HCT116 (cell line): ENCODE results near the gene ANO2. TPM values are rescaled to one million over a fixed set of nuclear protein-coding genes. Genes with fewer than 3 reads are reported as not detected.

ENCODE experiments used
- ATAC-seq: fragments of 200-7000 bp; cut with Tn5 transposase; 2 replicates; pipeline ENCODE4 v1.9.1; 2020; ENCODE audit warnings: mild to moderate bottlenecking, moderate library complexity
- BruUV-seq: library from RNA; stranded (reverse); fragments of 400-500 nt; replicated peaks from 2 replicates; lab custom pipeline; 2021; lab: Mats Ljungman, UMichigan
- CTCF ChIA-PET: fragments of 300-600 bp; sonication (Branson Sonifier 250); formaldehyde crosslinking; loops from one replicate; lab custom pipeline; 2021; ENCODE audit warnings: antibody characterized with exemption; lab: Charles Lee
- POLR2A ChIA-PET: fragments of 300-600, 350-600 bp; sonication (Branson Sonifier 250); formaldehyde crosslinking; loops from one replicate; lab custom pipeline; 2021; ENCODE audit warnings: antibody characterized with exemption; lab: Charles Lee
- RAD21 ChIA-PET, 2 experiments: fragments of 300-600 bp; sonication (Branson Sonifier 250); formaldehyde crosslinking; loops; one replicate each; lab custom pipeline; 2023; ENCODE audit warnings: low total read pairs in 2 of 2; ENCODE audit not compliant: uncharacterized antibody in 2 of 2, unreplicated experiment in 2 of 2, low non-redundant PET in 1 of 2; lab: Charles Lee
- DNase-seq: peaks from one replicate; pipeline ENCODE4 v3.0.0-alpha.2; 2010; ENCODE audit warnings: low read depth, low spot score
- H2AFZ ChIP-seq: fragments of 200-600 bp; shearing (Covaris generic), sonication (generic); 2 replicates; pipeline ENCODE4 v1.6.1; 2017; ENCODE audit warnings: low read depth, mixed run types, mixed read lengths, antibody characterized with exemption, low read length; ENCODE audit not compliant: poor library complexity, severe bottlenecking
- H3K27ac ChIP-seq: 2 replicates; pipeline ENCODE4 v1.5.1; 2012; ENCODE audit warnings: low read depth, low read length
- H3K27me3 ChIP-seq: fragments of 200-600 bp; sonication (generic); 2 replicates; pipeline ENCODE4 v1.6.1; 2016; ENCODE audit warnings: mixed run types, low read length, mixed read lengths; ENCODE audit not compliant: insufficient read depth
- H3K36me3 ChIP-seq, 2 experiments: fragments of 200-500 bp in 1 of 2; fragments of 200-600 bp in 1 of 2; sonication (Bioruptor generic) in 1 of 2; sonication (generic) in 1 of 2; 2 replicates each; pipeline versions ENCODE4 v1.5.1 to v1.6.1; 2014 to 2016; ENCODE audit warnings: low read length in 2 of 2, inconsistent platforms in 1 of 2, mixed read lengths in 1 of 2, mixed run types in 1 of 2; ENCODE audit not compliant: insufficient read depth in 2 of 2, control insufficient read depth in 1 of 2
- H3K4me1 ChIP-seq, 2 experiments: fragments of 200-600 bp in 1 of 2; sonication (generic) in 1 of 2; 2 replicates each; pipeline versions ENCODE4 v1.5.1 to v1.6.1; 2012 to 2017; ENCODE audit warnings: low read length in 2 of 2, inconsistent platforms in 1 of 2, mild to moderate bottlenecking in 1 of 2, mixed read lengths in 1 of 2, mixed run types in 1 of 2, moderate library complexity in 1 of 2; ENCODE audit not compliant: insufficient read depth in 2 of 2, control insufficient read depth in 1 of 2
- H3K4me2 ChIP-seq: fragments of 200-600 bp; sonication (generic); 2 replicates; pipeline ENCODE4 v1.6.1; 2017; ENCODE audit warnings: mixed run types, low read length, mixed read lengths
- H3K4me3 ChIP-seq, 2 experiments: fragments of 200-600 bp in 1 of 2; sonication (generic) in 1 of 2; replicated peaks in 1 of 2; 2 replicates each; pipeline ENCODE4 v1.5.1; 2011 to 2016; ENCODE audit warnings: low read length in 2 of 2, control low read depth in 1 of 2, low read depth in 1 of 2, mild to moderate bottlenecking in 1 of 2, mixed read lengths in 1 of 2, mixed run types in 1 of 2
- H3K79me2 ChIP-seq: fragments of 200-600 bp; sonication (generic); 2 replicates; pipeline ENCODE4 v1.6.1; 2017; ENCODE audit warnings: mild to moderate bottlenecking, mixed run types, low read length, moderate library complexity, mixed read lengths; ENCODE audit not compliant: insufficient read depth
- H3K9ac ChIP-seq: fragments of 200-600 bp; sonication (generic); 2 replicates; pipeline ENCODE4 v1.6.1; 2016; ENCODE audit warnings: low read length, mixed read lengths
- H3K9me2 ChIP-seq: fragments of 200-600 bp; sonication (generic), shearing (Covaris generic); 2 replicates; pipeline ENCODE4 v1.6.1; 2017; ENCODE audit warnings: mixed run types, mild to moderate bottlenecking, moderate library complexity; ENCODE audit not compliant: insufficient read depth
- H3K9me3 ChIP-seq, 2 experiments: fragments of 200-500 bp in 1 of 2; fragments of 200-600 bp in 1 of 2; sonication (Bioruptor generic) in 1 of 2; sonication (generic) in 1 of 2; 2 replicates each; pipeline ENCODE4 v1.6.1; 2014 to 2017; ENCODE audit warnings: low read length in 2 of 2, mixed read lengths in 2 of 2, inconsistent platforms in 1 of 2, low read depth in 1 of 2, mild to moderate bottlenecking in 1 of 2, mixed run types in 1 of 2, moderate library complexity in 1 of 2; ENCODE audit not compliant: control insufficient read depth in 1 of 2, insufficient read depth in 1 of 2
- H4K20me1 ChIP-seq: fragments of 200-600 bp; sonication (generic), shearing (Covaris generic); 2 replicates; pipeline ENCODE4 v1.6.1; 2017; ENCODE audit warnings: mixed run types, mild to moderate bottlenecking, moderate library complexity; ENCODE audit not compliant: insufficient read depth
- CEBPB ChIP-seq: IDR thresholded peaks from 2 replicates; pipeline ENCODE4 v1.6.1; 2012; ENCODE audit warnings: low read depth
- CTCF ChIP-seq, 3 experiments: fragments of 200-600 bp in 1 of 3; sonication (generic) in 1 of 3; IDR thresholded peaks in 2 of 3; conservative IDR thresholded peaks in 1 of 3; 2 replicates each; pipeline ENCODE4 v1.5.1; 2012 to 2017; ENCODE audit warnings: low read depth in 2 of 3, low read length in 2 of 3, antibody characterized with exemption in 1 of 3, borderline replicate concordance in 1 of 3, control low read depth in 1 of 3, mild to moderate bottlenecking in 1 of 3, mixed read lengths in 1 of 3, mixed run types in 1 of 3, moderate library complexity in 1 of 3; ENCODE audit not compliant: insufficient read depth in 1 of 3
- ELF1 ChIP-seq: IDR thresholded peaks from 2 replicates; pipeline ENCODE4 v1.6.1; 2012; ENCODE audit warnings: low read depth, borderline replicate concordance
- EZH2phosphoT487 ChIP-seq: fragments of 200-600 bp; IDR thresholded peaks from 2 replicates; pipeline ENCODE4 v1.6.1; 2018; ENCODE audit warnings: antibody characterized with exemption, borderline replicate concordance
- FOSL1 ChIP-seq: IDR thresholded peaks from 2 replicates; pipeline ENCODE4 v1.6.1; 2012; ENCODE audit warnings: low read depth
- JUND ChIP-seq: IDR thresholded peaks from 2 replicates; pipeline ENCODE4 v1.6.1; 2012
- POLR2A ChIP-seq: IDR thresholded peaks from 2 replicates; pipeline ENCODE4 v1.7.0; 2011; ENCODE audit warnings: borderline replicate concordance; ENCODE audit not compliant: insufficient read depth, insufficient read length; ENCODE audit errors: extremely low read depth
- POLR2AphosphoS5 ChIP-seq: IDR thresholded peaks from 2 replicates; pipeline ENCODE4 v1.6.1; 2011; ENCODE audit warnings: mild to moderate bottlenecking, low read depth, low read length, moderate library complexity
- SIN3A ChIP-seq: IDR thresholded peaks from 2 replicates; pipeline ENCODE4 v1.6.1; 2012; ENCODE audit warnings: low read depth
- SP1 ChIP-seq: IDR thresholded peaks from 2 replicates; pipeline ENCODE4 v1.6.1; 2012; ENCODE audit warnings: low read depth
- ZFX ChIP-seq: fragments of 450-650 bp; IDR thresholded peaks from 2 replicates; pipeline ENCODE4 v1.6.1; 2017
- intact Hi-C: fragments of 100-400 bp; cut with micrococcal nuclease; formaldehyde crosslinking; loops from 2 replicates; pipeline ENCODE4 v1.10.0; 2022
- total RNA-seq: library from RNA; stranded (reverse); gene quantifications from one replicate; pipeline ENCODE4 v1.2.1, GENCODE V29; 2021; ENCODE audit not compliant: unreplicated experiment
- TF ChIP-seq, protein P1 (sequence below): IDR thresholded peaks from 2 replicates; pipeline ENCODE4 v1.6.1; 2012
- TF ChIP-seq, protein P2 (sequence below): IDR thresholded peaks from 2 replicates; pipeline ENCODE4 v1.6.1; 2012; ENCODE audit warnings: low read depth
- TF ChIP-seq, protein P3 (sequence below): IDR thresholded peaks from 2 replicates; pipeline ENCODE4 v1.6.1; 2012

Gene ANO2
- total RNA-seq, 1 experiment from 2014 or later: not detected

DNA sequence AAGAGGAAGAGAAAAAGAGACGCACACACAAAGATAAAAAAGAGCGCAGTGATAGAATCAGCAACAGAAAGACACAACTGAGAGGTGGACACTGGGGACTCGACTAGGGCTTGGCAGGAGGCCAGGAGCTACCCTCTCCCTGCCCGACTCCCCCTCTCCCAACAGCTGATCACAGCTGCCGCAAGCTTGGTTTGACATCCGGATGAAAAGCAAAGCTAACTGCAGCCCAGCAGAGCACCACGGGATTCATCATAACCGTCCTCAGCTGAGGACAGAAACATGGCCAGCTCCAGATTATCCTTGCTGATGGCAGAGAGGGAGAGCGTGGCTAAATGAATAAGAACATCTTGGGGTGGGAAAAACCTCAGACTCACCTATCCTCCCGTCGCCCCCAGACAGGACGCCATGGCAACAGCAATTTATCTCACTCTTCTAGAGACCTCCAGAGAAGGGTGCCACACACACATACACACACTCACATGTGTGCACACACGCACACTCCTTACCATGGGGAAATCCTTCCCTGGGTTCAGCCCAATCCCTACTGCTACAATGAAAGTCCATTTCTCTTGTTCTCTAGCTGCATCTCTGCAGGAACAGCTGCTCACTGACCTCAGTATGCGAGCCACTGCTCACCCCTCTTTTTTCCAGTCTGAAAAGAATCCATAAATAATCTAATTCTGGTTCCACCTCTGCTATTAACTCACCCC is 377.9 kb downstream of the ANO2 start:
- CTCF ChIA-PET: no interaction called here
- Histone ChIP-seq H3K4me3 (no peak overlapping the region), H3K79me2 (no peaks in the 10 kb centered on the region), H3K4me2 (no peak overlapping the region), H3K9me3 (no peaks in the 10 kb centered on the region), H3K4me1 (no peaks in the 10 kb centered on the region), H3K27ac (no peak overlapping the region), H4K20me1 (no peaks in the 10 kb centered on the region), H3K36me3 (no peaks in the 10 kb centered on the region), H2AFZ (no peak overlapping the region), H3K9me2 (no peaks in the 10 kb centered on the region), H3K27me3 (peaks cover 69% of the 10 kb centered on the region), H3K9ac (no peak overlapping the region)
- no TSS peak for BruUV-seq
- POLR2A ChIA-PET: no interaction called here
- RAD21 ChIA-PET: no interaction called here
- ATAC-seq (no peak), DNase-seq (no peak)
- intact Hi-C loops: no loop called here
- TF ChIP-seq CEBPB (no peak), POLR2A (no peak), EZH2phosphoT487 (no peak), ZFX (no peak), JUND (no peak), SP1 (no peak), POLR2AphosphoS5 (no peak), ELF1 (no peak)
- TF ChIP-seq, protein P1, sequence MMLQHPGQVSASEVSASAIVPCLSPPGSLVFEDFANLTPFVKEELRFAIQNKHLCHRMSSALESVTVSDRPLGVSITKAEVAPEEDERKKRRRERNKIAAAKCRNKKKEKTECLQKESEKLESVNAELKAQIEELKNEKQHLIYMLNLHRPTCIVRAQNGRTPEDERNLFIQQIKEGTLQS: no peak

GRCh38 chr12:5565933-5566599 is 379.0 kb downstream of the ANO2 start:
- DNase-seq: no peak
- no peak overlapping the region for H3K4me2 ChIP-seq
- H3K9ac ChIP-seq: no peak overlapping the region
- peaks cover 58% of the 10 kb centered on the region for H3K27me3 ChIP-seq
- ATAC-seq: no peak
- H3K9me2 ChIP-seq: no peaks in the 10 kb centered on the region
- ChIA-PET CTCF (no interaction called here), POLR2A (no interaction called here), RAD21 (no interaction called here)
- H3K9me3 ChIP-seq: no peaks in the 10 kb centered on the region
- H4K20me1 ChIP-seq: no peaks in the 10 kb centered on the region
- no peaks in the 10 kb centered on the region for H3K36me3 ChIP-seq
- intact Hi-C loops: no loop called here
- H3K4me3 ChIP-seq: no peak overlapping the region
- H3K79me2 ChIP-seq: no peaks in the 10 kb centered on the region
- no peak overlapping the region for H3K27ac ChIP-seq
- no peak overlapping the region for H2AFZ ChIP-seq
- BruUV-seq: no TSS peak
- H3K4me1 ChIP-seq: no peaks in the 10 kb centered on the region
- TF ChIP-seq SP1 (no peak), EZH2phosphoT487 (no peak), CTCF (IDR thresholded peaks at IDR 0.05 in 2 of 3, conservative IDR thresholded peaks at IDR 0.05 in 1 of 3; ENCODE audit: borderline replicate concordance in 1 of 3, insufficient read depth in 1 of 3, low read depth in 2 of 3, low read length in 2 of 3) (no peak), JUND (no peak), POLR2AphosphoS5 (no peak), SIN3A (no peak), FOSL1 (no peak)
- TF ChIP-seq, protein P2, sequence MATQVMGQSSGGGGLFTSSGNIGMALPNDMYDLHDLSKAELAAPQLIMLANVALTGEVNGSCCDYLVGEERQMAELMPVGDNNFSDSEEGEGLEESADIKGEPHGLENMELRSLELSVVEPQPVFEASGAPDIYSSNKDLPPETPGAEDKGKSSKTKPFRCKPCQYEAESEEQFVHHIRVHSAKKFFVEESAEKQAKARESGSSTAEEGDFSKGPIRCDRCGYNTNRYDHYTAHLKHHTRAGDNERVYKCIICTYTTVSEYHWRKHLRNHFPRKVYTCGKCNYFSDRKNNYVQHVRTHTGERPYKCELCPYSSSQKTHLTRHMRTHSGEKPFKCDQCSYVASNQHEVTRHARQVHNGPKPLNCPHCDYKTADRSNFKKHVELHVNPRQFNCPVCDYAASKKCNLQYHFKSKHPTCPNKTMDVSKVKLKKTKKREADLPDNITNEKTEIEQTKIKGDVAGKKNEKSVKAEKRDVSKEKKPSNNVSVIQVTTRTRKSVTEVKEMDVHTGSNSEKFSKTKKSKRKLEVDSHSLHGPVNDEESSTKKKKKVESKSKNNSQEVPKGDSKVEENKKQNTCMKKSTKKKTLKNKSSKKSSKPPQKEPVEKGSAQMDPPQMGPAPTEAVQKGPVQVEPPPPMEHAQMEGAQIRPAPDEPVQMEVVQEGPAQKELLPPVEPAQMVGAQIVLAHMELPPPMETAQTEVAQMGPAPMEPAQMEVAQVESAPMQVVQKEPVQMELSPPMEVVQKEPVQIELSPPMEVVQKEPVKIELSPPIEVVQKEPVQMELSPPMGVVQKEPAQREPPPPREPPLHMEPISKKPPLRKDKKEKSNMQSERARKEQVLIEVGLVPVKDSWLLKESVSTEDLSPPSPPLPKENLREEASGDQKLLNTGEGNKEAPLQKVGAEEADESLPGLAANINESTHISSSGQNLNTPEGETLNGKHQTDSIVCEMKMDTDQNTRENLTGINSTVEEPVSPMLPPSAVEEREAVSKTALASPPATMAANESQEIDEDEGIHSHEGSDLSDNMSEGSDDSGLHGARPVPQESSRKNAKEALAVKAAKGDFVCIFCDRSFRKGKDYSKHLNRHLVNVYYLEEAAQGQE: no peak
- TF ChIP-seq, protein P3, sequence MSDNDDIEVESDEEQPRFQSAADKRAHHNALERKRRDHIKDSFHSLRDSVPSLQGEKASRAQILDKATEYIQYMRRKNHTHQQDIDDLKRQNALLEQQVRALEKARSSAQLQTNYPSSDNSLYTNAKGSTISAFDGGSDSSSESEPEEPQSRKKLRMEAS: no peak
